GM21786 (cell line): ENCODE results near the gene ASIC4.

Source experiments
- ATAC-seq: cut with Tn5 transposase; IDR thresholded peaks from one replicate; pipeline ENCODE4 v1.9.1; 2021; ENCODE audit not compliant: unreplicated experiment

ASIC4 gene

GRCh38 chr2:219480004-219480403 lies 34.3 kb upstream of the ASIC4 start:
- no peak for ATAC-seq

- no peak for ATAC-seq
Measured at GRCh38 chr2:219482674-219483405, 31.4 kb upstream of the ASIC4 start.

- ATAC-seq = no peak
Measured at GRCh38 chr2:219483451-219484342, 30.6 kb upstream of the ASIC4 start.

- ATAC-seq = no peak
Measured at GRCh38 chr2:219484343-219485200, 29.7 kb upstream of the ASIC4 start.

- ATAC-seq = no peak
Measured at GRCh38 chr2:219485201-219485580, 29.1 kb upstream of the ASIC4 start.

GRCh38 chr2:219486380-219486959 lies 27.8 kb upstream of the ASIC4 start:
- ATAC-seq = no peak

GRCh38 chr2:219488149-219488843 lies 26.0 kb upstream of the ASIC4 start:
- ATAC-seq = no peak

- no peak for ATAC-seq
Measured at GRCh38 chr2:219488844-219489194, 25.5 kb upstream of the ASIC4 start.

GRCh38 chr2:219489315-219489714 lies 25.0 kb upstream of the ASIC4 start:
- ATAC-seq = no peak

- no peak for ATAC-seq
Measured at GRCh38 chr2:219490186-219490585, 24.1 kb upstream of the ASIC4 start.

- ATAC-seq = no peak
Measured at GRCh38 chr2:219490600-219491130, 23.6 kb upstream of the ASIC4 start.

GRCh38 chr2:219491278-219491963 lies 22.9 kb upstream of the ASIC4 start:
- no peak for ATAC-seq

- no peak for ATAC-seq
Measured at GRCh38 chr2:219492575-219492974, 21.7 kb upstream of the ASIC4 start.

GRCh38 chr2:219493086-219493485 lies 21.2 kb upstream of the ASIC4 start:
- no peak for ATAC-seq

GRCh38 chr2:219494952-219495530 lies 19.2 kb upstream of the ASIC4 start:
- ATAC-seq = no peak

GRCh38 chr2:219495531-219496122 lies 18.7 kb upstream of the ASIC4 start:
- peak; percentile 21 for ATAC-seq

GRCh38 chr2:219496247-219496824 lies 17.9 kb upstream of the ASIC4 start:
- ATAC-seq = no peak

- no peak for ATAC-seq
Measured at GRCh38 chr2:219496825-219497494, 17.3 kb upstream of the ASIC4 start.
